SKM-1 treated with dmso at 0.1 percent for 144 hours (cell line): ENCODE data around the gene TP53I3.
A peak's percentile ranks its signal among the peaks of the same experiment; 100 is the strongest.
"Not testable (repeated sequence)": the region's sequence is repeated elsewhere in the genome, so short reads cannot be mapped to it uniquely, and the experiment has no call there.

Experiments used
- DNase-seq: peaks from one replicate; lab custom pipeline; 2025; ENCODE audit not compliant: unreplicated experiment; lab: John Stamatoyannopoulos, UW

TP53I3 gene, protein sequence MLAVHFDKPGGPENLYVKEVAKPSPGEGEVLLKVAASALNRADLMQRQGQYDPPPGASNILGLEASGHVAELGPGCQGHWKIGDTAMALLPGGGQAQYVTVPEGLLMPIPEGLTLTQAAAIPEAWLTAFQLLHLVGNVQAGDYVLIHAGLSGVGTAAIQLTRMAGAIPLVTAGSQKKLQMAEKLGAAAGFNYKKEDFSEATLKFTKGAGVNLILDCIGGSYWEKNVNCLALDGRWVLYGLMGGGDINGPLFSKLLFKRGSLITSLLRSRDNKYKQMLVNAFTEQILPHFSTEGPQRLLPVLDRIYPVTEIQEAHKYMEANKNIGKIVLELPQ

DNA sequence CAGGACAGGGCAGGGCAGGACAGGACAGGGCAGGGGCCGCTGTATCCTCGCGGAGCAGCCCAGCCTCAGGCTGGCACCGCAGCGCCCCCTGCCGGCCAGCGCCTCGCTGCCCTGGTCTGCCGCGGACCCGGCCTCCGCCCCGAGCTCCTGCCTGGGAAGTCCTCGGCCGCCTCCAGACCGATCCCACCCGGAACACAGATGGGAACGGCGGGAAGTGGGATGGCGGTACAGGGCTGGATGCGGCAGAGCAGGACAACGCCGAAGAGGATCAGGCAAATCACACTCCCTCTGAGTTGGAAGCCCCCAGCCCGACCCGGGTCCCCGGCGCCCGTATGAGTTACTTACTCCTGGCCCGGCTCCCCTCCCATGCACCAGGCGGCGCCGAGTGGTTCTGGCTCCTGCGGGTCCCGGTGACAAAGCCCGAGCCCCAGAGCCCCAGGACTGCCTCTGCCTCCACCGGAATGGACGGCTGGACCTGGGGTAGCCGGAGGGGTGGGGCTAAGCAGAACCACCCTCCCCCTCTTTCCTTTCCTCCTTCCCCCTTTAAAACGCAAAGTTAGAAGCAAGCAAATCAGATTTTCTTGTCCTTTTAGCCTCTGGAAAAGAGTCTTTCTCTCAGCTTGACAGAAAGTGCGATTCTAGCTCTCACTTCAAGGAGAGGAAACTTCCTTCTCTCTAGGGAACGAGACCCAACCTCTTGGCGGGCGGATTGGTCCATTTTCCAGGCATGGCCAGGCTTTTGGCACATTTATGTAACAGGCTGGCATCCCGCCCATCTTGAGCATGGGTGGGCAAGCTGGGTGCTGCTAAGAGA is at the start of gene TP53I3:
Gene TP53I3, minus strand, starts transcription at position 449 of the 814 bp plus-strand sequence. CDS start 508 bp downstream, outside the sequence.
- peak; percentile 69 for DNase-seq

DNA sequence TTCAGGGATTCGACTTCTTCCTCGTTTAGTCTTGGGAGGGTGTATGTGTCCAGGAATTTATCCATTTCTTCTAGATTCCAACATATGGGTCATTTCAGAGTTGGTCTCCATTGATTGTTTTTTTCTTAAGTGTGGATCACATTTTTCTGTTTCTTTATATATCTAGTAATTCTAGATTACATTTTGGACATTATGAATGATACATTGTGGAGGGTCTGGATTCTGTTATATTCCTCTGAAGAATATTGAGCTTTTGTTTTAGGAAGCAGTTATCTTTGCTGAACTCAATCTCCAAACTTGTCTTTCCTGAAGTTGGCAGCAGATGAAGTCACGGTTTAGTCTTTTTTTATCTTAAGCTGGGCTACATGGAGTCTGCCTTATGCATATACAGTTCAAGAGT is 47.9 kb upstream of the TP53I3 start:
- DNase-seq: no peak

DNA sequence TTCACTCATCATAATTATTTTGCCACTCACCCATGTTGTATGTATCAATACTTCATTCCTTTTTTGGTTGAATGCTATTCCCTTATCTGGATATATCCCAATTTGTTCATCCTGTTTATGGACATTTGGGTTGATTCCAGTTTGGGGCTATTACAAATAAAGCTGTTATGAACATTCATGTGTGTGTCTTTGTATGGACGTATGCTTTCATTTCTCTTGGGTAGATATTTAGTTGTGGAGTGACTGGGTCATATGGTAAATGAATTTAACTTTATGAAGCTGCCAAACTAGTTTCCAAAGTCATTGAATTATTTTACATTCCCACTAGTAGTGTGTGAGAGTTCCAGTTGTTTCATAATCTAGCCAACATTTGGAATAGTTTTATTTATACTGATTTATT is 41.3 kb upstream of the TP53I3 start:
- no peak for DNase-seq

DNA sequence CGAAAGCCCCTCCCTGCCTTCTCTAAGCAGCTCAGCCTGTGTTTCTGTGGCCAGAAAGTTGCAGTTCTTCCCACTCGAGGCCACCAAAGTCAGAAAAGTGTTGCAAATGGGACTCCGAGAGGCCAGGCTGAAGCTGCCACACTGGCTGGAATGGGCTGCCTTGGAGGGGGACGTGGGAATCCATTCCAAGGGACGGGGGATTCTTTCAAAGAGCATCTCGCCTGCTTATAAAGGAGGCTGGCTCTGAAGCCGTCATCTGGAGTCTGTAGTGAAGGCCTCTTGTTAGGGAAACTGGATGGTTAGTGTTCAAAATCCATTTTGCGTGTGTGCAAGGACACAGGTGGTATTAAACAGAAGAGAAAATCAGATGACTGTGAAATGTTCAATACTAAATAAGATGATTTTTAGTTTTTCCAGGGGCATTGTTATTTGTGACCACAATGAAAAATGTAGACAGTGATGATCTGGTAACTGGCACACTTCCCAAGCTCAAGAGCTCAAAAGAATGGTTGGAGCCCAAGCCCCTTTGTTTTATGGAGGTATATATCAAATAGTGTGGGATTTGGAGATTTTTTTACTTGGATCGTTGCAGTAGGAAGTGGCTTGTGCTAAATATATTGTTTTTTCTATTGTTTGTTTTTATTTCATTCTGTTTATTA is 39.4 kb upstream of the TP53I3 start:
- DNase-seq: no peak

DNA sequence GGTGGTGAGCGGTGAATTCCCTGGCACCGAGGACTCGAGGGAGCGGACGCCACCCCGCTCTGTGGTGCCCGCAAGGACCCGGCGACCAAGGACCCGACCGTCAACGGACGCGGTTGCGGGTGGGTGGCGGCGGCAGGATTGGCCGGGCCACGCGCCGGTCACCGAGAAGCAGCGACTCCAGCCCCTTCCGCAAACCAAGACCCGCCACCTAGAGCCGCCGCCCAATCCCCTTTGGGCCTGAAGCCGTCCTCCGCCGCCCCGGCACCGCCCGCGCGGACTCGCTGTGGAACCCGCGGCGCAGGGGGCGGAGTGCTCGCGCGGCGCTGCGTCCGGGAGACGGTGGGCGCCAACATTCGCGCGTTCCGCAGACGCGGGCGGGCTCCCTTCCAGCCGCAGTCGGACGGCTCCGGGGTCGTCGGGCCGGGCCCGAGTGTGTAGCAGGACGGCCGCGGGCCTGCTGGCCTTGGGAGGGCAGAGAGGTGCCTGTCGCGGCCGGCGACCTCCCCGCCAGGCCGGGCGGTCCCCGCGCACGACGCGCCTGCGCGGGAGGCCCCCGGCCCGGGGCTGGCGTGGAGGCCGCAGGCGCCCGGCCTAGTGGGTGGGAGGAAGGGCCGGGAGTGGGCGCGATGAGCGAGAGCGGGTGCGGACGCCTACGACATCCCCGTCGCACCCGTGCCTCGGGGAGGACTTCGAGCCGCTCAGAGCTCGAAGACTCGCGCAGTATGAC is 38.7 kb upstream of the TP53I3 start, which contains the start of the genes FAM228B and PFN4:
Gene FAM228B, plus strand, starts transcription at position 275 of the 727 bp plus-strand sequence. CDS start 893 bp downstream, outside the sequence.
Gene PFN4, minus strand, starts transcription at position 140 of the 727 bp plus-strand sequence. CDS start 799 bp downstream, outside the sequence.
- peak; percentile 78 for DNase-seq

DNA sequence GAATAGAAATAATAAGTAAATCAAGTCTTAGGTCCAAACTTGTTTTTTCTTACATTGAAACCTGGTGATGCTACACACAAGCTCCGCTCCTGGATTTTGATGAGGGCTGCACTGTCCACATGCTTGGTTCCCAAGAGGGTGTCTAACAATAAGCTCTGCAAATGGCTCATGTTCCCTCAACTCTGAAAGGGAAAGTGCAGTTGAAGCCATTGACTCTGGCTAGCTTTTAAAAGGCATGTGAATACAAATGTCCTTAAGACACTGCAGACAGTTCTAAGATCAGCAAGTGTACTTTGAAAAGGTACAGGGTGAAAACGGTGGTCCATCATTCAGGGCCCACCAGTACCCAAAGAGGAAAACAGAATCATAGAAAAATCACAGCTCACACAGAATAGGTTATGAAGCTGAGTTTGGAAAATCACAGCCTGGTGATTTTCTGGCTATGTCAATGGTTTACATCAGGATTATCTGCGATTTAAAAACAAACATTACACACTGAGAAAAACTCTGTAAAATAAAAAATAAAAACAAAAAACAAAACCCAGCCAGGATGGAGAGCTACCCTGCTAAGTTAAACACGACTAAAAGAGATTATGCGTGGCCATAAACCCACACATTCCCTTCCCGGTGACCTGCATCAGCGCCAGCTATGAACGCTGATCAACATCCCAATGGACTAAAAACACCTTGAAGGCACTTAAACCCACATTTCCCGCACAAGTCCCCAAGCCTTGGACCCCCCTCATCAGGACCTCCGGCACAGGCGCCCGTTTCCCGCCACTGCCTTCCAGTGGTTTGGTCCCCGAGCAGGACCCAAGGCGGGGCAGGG is 37.9 kb upstream of the TP53I3 start:
- DNase-seq: no peak

DNA sequence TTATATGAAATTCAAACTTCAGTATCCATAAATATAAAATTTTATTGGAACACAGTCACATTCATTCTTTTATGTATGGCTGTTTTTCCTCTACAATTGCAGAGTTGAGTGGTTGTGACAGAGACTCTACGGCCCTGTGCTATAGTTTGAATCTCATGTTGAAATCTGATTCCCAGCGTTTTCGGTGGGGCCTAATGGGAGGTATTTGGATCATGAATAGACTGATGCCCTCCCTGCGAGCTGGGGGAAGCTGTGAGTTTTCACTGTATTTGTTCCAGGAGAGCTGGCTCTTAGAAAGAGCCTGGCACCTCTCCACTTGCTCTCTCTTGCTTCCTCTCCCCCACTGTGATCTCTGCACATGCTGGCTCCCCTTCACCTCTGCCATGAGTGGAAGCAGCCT is 36.8 kb upstream of the TP53I3 start:
- no peak for DNase-seq

DNA sequence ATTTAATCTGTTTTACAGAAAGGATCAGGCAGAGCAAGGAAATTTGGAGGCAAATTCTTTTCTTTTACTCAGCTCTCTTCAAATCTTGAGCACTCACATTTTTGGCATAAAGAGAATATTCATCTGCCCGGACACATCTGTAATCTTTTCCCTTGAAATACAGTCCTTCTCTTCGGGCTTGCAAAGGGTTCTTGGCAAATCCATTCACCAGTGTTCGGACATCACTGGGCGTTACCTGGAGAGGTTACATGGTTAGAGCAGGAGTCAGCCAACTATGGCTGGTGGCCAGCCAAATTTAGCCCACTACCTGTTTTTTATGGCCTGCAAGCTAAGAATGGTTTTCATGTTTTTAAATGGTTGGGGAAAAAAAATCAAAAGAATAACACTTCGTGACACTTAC is 36.4 kb upstream of the TP53I3 start:
- DNase-seq: no peak

DNA sequence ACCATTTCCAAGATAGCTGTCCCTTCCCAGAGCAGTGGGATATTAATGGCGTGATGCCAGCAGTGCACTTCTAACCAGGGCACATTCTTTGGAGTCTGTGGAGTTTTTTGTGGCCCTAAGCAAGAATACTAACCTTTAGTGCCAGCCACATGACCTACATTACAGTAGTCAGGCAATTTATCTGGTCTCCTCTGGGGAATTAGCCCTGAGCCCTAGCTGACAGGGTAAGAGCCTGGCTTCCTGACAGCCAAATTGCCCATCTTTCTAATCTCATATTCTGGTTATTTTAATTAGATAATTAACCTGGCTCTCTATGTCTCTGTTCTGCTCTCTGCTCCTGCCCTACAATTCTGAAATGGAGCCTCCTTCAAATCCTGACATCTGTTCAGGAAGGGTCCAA is 33.3 kb upstream of the TP53I3 start:
- DNase-seq: no peak

DNA sequence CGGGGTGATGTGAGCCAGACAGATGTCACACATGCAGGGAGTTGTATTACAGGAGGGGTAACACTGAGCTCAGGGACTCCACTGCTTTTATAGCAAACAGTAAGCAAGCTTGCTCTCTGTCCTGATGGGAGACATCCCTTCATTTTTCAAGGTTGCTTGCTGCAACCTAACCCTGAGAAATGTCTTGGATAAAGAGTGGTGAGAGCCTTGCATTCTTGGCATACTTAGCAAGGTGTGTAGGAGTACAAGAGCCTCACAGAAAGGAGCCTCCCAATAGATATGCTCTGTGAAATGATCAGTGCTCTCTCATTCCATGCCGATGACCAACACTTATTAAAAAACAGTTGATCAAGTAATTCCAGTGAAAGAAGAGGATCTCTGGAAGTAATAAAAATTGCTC is 30.4 kb upstream of the TP53I3 start:
- no peak for DNase-seq

DNA sequence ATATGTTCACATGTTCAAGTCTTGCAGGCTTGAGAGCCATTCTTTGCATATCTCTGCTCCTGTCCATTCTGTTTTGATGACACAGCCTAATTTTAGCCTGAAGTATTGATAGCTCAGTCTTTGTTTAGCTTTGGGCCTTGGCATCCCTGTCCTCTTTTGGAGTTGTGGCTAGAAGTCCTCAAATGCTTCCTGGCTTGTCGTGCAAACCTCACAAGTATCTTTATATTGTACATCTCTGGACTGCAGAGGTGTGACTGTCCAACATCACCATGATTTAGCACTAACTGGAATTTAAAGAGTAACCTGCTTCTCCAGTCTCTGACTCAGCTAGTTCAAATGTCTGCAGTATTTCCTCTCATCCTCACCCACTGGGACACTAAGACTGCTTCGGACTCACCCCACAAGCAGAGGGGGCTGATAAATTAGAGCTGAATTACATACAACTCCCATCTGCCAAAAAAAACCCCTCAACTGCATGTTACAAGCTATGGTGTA is 26.8 kb upstream of the TP53I3 start:
- no peak for DNase-seq

DNA sequence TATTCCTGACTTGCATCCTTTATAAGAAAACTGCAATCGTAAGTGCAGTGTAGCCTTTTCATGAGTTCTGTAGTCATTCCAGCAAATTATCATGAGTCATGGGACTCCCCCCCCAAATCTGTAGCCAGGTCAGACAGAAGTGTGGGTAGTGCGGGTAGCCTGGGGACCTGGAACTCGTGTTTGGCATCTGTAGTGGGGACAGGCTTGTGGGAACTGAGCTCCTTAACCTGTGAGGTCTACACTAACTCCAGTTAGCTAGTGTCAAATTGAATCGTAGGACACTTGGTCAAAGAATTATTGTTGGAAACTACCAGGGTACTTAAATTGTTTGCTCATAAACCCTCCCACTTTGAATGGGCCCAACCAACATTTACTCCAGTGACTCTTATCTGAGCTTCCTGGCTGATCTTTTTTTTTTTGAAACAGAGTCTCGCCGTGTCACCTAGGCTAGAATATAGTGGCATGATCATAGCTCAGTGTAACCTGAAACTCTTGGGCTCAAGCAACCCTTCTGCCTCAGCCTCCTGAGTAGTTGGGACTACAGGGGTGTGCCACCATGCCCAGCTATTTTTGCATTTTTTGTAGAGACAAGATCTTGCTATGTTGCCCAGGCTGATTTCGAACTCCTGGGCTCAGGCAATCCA is 26.1 kb upstream of the TP53I3 start:
- no peak for DNase-seq

DNA sequence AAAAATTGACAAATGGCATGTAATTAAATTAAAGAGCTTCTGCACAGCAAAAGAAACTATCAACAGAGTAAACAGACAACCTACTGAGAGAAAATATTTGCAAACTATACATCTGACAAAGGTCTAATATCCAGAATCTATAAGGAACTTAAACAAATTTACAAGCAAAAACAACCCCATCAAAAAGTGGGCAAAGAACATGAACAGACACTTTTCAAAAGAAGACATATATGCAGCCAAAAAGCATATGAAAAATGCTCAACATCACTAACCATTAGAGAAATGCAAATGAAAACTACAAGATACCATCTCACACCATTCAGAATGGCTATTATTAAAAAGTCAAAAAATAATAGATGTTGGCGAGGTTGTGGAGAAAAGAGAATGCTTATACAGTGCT is 24.8 kb upstream of the TP53I3 start:
- DNase-seq: not testable (repeated sequence)

DNA sequence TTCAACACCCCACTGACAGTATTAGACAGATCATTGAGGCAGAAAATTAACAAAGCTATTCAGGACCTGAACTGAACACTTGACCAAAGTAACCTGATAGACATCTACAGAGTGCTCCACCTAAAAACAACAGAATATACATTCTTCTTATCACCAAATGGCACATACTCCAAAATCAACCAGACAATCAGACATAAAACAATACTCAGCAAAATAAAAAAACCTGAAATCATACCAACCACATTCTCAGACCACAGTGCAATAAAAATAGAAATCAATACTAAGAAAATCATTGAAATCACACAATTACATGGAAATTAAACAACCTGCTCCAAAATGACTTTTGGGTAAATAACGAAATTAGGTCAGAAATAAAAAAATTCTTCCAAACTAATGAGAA is 22.7 kb upstream of the TP53I3 start:
- DNase-seq: no peak

DNA sequence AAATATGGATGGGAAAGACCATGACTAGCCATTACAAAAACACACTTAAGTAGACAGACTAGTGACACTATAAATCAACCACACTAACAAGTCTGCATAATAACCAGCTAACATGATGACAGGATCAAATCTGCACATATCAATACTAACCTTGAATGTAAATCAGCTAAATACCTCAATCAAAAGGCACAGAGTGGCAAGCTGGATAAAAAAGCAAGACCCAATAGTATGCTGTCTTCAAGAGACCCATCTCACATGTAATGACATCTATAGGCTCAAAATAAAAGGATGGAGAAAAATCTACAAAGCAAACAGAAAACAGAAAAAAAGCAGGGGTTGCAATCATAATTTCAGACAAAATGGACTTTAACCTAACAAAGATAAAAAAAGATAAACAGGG is 22.2 kb upstream of the TP53I3 start:
- DNase-seq: no peak

DNA sequence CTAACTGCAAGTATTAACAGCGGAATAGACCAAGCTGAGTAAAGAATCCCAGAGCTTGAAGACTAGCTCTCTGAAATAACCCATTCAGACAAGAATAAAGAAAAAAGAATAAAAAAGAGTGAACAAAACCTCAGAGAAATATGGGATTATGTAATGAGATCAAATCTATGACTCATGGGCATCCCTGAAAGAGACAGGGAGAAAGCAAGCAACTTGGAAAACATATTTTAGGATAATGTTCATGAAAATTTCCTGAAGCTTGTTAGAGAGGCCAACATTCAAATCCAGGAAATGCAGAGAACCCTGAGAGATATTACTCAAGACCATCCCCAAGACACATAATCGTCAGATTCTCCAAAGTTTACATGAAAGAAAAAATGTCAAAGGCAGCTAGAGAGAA is 21.2 kb upstream of the TP53I3 start:
- no peak for DNase-seq

DNA sequence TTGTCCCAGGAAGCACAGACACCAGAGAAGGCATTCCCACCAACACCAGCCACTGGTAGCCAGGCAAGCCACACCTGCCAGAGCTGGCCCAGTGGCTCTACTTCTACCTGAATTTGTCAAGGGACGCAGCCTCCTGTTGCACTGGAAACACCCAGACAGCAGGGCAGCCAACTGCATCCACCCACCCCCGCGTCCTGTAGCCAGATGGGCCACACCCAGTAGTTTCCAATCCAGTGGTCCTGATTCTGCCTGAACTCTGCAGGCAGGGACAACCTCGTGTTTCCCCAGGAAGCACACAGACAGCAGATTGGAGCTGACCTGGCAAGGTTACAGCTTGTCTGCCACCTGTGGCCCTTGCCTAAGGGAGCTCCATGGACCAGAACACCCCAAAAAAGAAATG is 20.3 kb upstream of the TP53I3 start:
- DNase-seq: no peak

DNA sequence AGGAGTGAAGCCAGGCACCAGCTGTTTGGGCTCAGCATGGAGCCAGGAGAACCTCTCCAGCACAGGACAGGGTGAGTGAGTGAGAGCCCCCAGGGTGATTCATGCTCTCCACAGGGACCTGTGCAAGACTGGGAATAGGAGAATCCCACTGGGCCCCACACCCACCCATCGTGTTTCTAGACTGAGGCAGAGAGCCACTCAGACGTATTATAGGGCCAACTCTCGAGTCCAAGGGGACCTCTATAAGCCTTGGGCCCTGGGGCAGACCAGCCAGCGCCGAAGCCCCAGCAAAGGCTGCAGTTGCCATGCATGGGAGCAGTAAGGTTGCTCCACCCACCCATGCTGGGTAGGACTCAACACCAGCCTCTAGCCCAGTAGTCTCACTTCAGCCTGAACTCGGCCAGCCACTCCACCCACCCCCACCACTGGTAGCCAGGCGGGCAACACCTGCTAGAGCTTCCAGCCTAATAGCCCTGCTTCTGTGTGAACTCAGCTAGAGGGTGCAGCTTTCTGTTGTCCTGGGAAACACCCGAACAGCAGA is 19.5 kb upstream of the TP53I3 start:
- no peak for DNase-seq

DNA sequence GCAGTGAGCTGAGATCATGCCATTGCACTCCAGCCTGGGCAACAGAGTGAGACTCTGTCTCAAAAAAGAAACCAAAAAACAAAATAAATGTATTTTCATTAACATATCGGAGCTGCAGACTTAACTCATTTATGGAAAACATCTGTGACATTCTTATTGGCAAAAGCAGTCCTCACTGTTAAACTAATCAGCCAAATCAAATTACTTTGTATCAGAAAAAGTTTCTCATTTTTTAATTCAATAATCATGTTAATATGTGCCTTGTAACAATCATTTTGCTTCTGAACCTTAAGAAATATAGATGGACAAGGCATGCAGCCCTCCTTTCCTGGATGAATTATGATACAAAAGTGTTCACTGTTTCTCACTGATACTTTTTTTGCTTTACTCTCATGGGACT is 18.0 kb upstream of the TP53I3 start:
- no peak for DNase-seq
